ENCODE results near the gene OR1D2. TPM values are rescaled to one million over a fixed set of nuclear protein-coding genes. Genes with fewer than 3 reads are reported as not detected.
"Not testable (repeated sequence)": the region's sequence is repeated elsewhere in the genome, so short reads cannot be mapped to it uniquely, and the experiment has no call there.

Gene OR1D2, protein sequence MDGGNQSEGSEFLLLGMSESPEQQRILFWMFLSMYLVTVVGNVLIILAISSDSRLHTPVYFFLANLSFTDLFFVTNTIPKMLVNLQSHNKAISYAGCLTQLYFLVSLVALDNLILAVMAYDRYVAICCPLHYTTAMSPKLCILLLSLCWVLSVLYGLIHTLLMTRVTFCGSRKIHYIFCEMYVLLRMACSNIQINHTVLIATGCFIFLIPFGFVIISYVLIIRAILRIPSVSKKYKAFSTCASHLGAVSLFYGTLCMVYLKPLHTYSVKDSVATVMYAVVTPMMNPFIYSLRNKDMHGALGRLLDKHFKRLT
- under 1 TPM; 0.39 to 0.62 TPM for total RNA-seq
- not detected for polyA plus RNA-seq (ENCODE audit: insufficient read depth, low read depth, low replicate concordance)
- long read RNA-seq, donor 1: 0 reads
- long read RNA-seq, donor 2: 0 reads

DNA sequence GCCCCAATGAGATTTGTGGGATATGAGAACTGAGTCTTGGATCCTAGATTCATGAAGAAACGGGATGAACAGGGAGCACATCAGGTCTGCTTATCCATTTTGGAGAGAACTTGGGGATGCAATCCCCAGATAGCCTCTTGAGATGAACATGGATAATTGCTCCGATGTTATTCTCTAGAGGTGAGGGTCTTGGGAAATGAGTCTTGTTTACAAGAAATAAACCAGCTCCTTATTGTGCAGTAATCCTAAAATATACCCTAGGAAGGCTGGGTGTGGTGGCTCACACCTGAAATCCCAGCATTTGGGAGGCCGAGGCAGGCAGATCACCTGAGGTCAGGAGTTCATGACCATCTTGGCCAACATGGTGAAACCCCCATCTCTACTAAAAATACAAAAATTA lies at the start of gene OR1D2:
OR1D2 (minus strand) TSS at position 101 of the 400 bp plus-strand sequence. CDS start 11,426 bp downstream, outside the sequence.
- no peak for DNase-seq
- intact Hi-C loops (cut with DNase I; ENCODE audit: low total_unique reads): no loop called here
- no peaks in the 10 kb centered on the region for H3K9me3 ChIP-seq
- H3K36me3 ChIP-seq (ENCODE audit: low read depth, missing control alignments): no peaks in the 10 kb centered on the region
- no peak within 1 kb of the TSS for H3K4me3 ChIP-seq
- no peak within 1 kb of the TSS for H3K27ac ChIP-seq
- no peaks in the 10 kb centered on the region for H3K4me1 ChIP-seq
- H3K27me3 ChIP-seq: no peaks in the 10 kb centered on the region
- TF ChIP-seq CTCF (IDR thresholded peaks at IDR 0.05): no peak
- 70 to 89% methylated on average over 3 of the region's 3 CpGs for WGBS, 2 donors

- H3K9me3 ChIP-seq; H3K27me3 ChIP-seq; DNase-seq; H3K4me1 ChIP-seq; H3K4me3 ChIP-seq; H3K27ac ChIP-seq; H3K36me3 ChIP-seq (ENCODE audit: low read depth, missing control alignments); intact Hi-C loops (cut with DNase I; ENCODE audit: low total_unique reads): not testable (repeated sequence)
- WGBS, 2 donors: 83 to 95% methylated on average over 3 of the region's 3 CpGs
Observed at GRCh38 chr17:3137494-3137893, 33.3 kb upstream of the OR1D2 start.

DNA sequence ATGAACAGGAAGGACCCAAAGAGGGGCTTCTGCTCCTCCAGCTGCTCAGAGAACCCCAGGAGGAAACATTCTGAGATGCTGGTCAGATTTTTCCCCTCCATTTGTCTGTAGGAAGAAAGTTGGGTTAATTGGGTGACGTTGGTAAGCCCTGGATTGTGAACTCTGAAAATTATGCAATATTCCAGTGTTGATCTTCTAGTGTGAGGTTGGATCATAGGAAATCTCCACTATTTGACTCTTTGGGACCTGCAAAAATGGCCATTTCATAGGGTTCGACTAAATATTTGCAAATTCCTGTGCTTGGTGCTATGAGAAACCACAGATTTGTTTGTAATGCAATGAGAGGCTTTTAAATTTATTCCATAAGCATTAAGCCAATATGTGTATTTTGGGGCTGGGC lies 23.2 kb upstream of the OR1D2 start, which contains the start of gene OR1G1:
OR1G1 (minus strand) TSS at position 101 of the 400 bp plus-strand sequence; CDS start at position 101, 0 bp downstream.
- intact Hi-C loops (cut with DNase I; ENCODE audit: low total_unique reads): no loop called here
- TF ChIP-seq CTCF (IDR thresholded peaks at IDR 0.05): no peak
- no peak for TF ChIP-seq POLR2A (IDR thresholded peaks at IDR 0.05)
- no peaks in the 10 kb centered on the region for H3K36me3 ChIP-seq (ENCODE audit: low read depth, missing control alignments)
- H3K9me3 ChIP-seq: no peaks in the 10 kb centered on the region
- H3K4me1 ChIP-seq: no peaks in the 10 kb centered on the region
- no peak within 1 kb of the TSS for H3K4me3 ChIP-seq
- no peaks in the 10 kb centered on the region for H3K27me3 ChIP-seq
- 86 to 94% methylated on average over 2 of the region's 2 CpGs for WGBS, 2 donors
- no peak within 1 kb of the TSS for H3K27ac ChIP-seq
- DNase-seq: no peak

DNA sequence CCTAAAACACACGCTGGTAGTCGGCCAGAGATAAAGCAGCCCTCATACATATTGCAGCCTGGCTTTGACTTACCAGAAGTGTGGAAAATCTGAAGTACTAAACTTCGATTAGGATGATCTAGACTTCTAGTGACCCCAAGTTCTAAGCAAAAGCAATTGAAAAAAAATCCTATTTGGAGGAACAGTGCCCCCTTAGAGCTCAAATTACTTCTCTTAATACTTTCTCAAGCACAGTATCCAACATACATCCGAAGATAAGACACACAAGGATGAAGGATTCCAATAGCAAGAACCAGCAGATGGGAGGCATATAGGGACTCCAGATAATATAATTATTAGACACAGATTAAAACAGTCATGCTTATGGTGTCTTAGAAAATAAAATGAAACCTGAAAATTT lies 30.4 kb downstream of the OR1D2 start:
- 42 to 47% methylated on average over 4 of the region's 4 CpGs for WGBS, 2 donors
- H3K9me3 ChIP-seq; intact Hi-C loops (cut with DNase I; ENCODE audit: low total_unique reads); H3K27ac ChIP-seq; H3K4me3 ChIP-seq; H3K27me3 ChIP-seq; H3K4me1 ChIP-seq; H3K36me3 ChIP-seq (ENCODE audit: low read depth, missing control alignments); DNase-seq: not testable (repeated sequence)

GRCh38 chr17:3065192-3065591 lies 39.0 kb downstream of the OR1D2 start:
- DNase-seq, H3K4me1 ChIP-seq: not testable (repeated sequence)

DNA sequence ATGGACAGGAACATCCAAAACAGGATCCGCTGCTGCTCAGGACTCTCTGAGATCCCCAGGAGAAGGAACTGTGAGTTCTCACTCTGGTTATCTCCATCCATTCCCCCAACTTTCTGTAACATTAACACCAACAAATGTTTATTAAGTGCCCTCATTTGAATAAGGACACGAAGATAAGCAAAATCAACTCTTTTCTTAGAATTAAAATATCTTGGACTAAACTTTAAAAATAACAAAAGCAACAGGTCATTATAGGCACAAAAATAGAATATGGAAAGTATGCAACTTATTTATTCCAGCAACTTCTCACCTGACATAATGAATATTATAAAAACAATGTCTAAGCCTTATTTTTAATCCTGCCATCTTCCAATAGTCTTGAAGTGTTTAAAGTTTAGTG lies 40.7 kb downstream of the OR1D2 start, which contains the start of gene OR1D5:
OR1D5 (minus strand) TSS at position 101 of the 400 bp plus-strand sequence; CDS start at position 101, 0 bp downstream.
- H3K27ac ChIP-seq; H3K4me1 ChIP-seq; H3K4me3 ChIP-seq; intact Hi-C loops (cut with DNase I; ENCODE audit: low total_unique reads); DNase-seq; H3K9me3 ChIP-seq; H3K27me3 ChIP-seq; H3K36me3 ChIP-seq (ENCODE audit: low read depth, missing control alignments): not testable (repeated sequence)
- WGBS, 2 donors: 64% methylated on average over 1 of the region's 2 CpGs; no CpG with 5 or more reads in 1 of the 2 donors

More at GRCh38 chr17:3065192-3065591, 39.0 kb downstream of the OR1D2 start:
- H3K9me3 ChIP-seq; H3K27me3 ChIP-seq; H3K27ac ChIP-seq; intact Hi-C loops (cut with DNase I; ENCODE audit: low total_unique reads); H3K36me3 ChIP-seq (ENCODE audit: low read depth, missing control alignments); H3K4me3 ChIP-seq: not testable (repeated sequence)
- 40 to 59% methylated on average over 1 of the region's 1 CpG for WGBS, 2 donors

DNA sequence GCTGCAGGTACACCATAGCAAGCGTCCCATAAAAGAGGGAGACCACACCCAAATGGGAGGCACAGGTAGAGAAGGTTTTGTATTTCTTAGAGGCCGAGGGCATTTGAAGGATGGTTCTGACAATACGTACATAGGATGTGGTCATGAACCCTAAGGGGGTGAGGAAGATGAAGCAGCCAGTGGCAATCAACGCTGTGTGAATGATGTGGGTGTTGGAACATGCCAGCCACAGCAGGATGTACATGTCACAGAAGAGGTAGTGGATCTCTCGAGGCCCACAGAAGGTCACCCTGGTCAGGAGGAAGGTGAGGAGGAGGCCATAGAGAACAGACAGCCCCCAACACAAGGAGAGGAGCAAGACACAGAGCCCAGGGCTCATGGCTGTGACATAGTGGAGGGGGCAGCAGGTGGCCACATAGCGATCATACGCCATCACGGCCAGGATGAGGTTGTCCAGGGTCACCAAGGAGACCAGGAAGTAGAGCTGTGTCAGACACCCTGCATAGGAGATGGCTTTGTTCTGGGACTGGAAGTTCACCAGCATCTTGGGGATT lies 41.3 kb downstream of the OR1D2 start:
- not testable (repeated sequence) for DNase-seq
- WGBS, 2 donors: 82% methylated on average over 8 of the region's 8 CpGs

GRCh38 chr17:3054868-3055267 lies 49.4 kb downstream of the OR1D2 start:
- DNase-seq; H3K4me3 ChIP-seq; H3K4me1 ChIP-seq; H3K36me3 ChIP-seq (ENCODE audit: low read depth, missing control alignments); H3K27me3 ChIP-seq; intact Hi-C loops (cut with DNase I; ENCODE audit: low total_unique reads); H3K27ac ChIP-seq; H3K9me3 ChIP-seq: not testable (repeated sequence)
- WGBS, 2 donors: 93% methylated on average over 1 of the region's 2 CpGs; no CpG with 5 or more reads in 1 of the 2 donors

More for the DNA sequence above, 41.3 kb downstream of the OR1D2 start:
- H3K36me3 ChIP-seq (ENCODE audit: low read depth, missing control alignments); H3K4me1 ChIP-seq; intact Hi-C loops (cut with DNase I; ENCODE audit: low total_unique reads); H3K27ac ChIP-seq; H3K27me3 ChIP-seq; H3K9me3 ChIP-seq; H3K4me3 ChIP-seq: not testable (repeated sequence)
